Endothelial cell of umbilical vein (primary cell): ENCODE results near the gene GEMIN5.

ENCODE experiments used
- CTCF ChIP-seq, 2 donors: IDR thresholded peaks; 1 replicate in 1 of 2; 2 replicates in 1 of 2; pipeline ENCODE4 v1.5.1; 2011; ENCODE audit warnings: low read length in 2 of 2, mild to moderate bottlenecking in 2 of 2, moderate library complexity in 2 of 2, control low read depth in 1 of 2, inconsistent platforms in 1 of 2, low read depth in 1 of 2; ENCODE audit not compliant: insufficient read depth in 1 of 2; ENCODE audit errors: extremely low read depth in 1 of 2
- EZH2 ChIP-seq: IDR thresholded peaks from 2 replicates; pipeline ENCODE4 v1.6.1; 2012; ENCODE audit warnings: borderline replicate concordance, low read depth, mild to moderate bottlenecking, moderate library complexity, low read length, inconsistent platforms; ENCODE audit not compliant: severe bottlenecking
- GATA2 ChIP-seq: IDR thresholded peaks from 2 replicates; pipeline ENCODE4 v1.7.0; 2011; ENCODE audit warnings: low read depth, mild to moderate bottlenecking, moderate library complexity, mixed read lengths, low read length; ENCODE audit not compliant: insufficient read length, insufficient read depth
- JUN ChIP-seq: IDR thresholded peaks from 2 replicates; pipeline ENCODE4 v1.6.1; 2011; ENCODE audit warnings: borderline replicate concordance, low read depth; ENCODE audit not compliant: insufficient read length, insufficient read depth
- MAX ChIP-seq: IDR thresholded peaks from 2 replicates; pipeline ENCODE4 v1.6.1; 2011; ENCODE audit not compliant: insufficient read depth, insufficient read length
- MYC ChIP-seq: IDR thresholded peaks from one replicate; pipeline ENCODE4 v1.6.1; 2011; ENCODE audit warnings: mild to moderate bottlenecking, low read depth, low read length
- POLR2A ChIP-seq: IDR thresholded peaks from 2 replicates; pipeline ENCODE4 v1.6.1; 2012; ENCODE audit warnings: low read depth, mild to moderate bottlenecking, control low read depth, low read length
- POLR2AphosphoS5 ChIP-seq: IDR thresholded peaks from 2 replicates; pipeline ENCODE4 v1.6.1; 2012; ENCODE audit warnings: low read depth, mild to moderate bottlenecking, control low read depth, low read length, moderate library complexity; ENCODE audit not compliant: insufficient read depth

GRCh38 chr5:154863291-154864080 is 74.5 kb downstream of the GEMIN5 start:
- TF ChIP-seq CTCF (IDR thresholded peaks at IDR 0.05; ENCODE audit: extremely low read depth in 1 of 2, insufficient read depth in 1 of 2, low read depth in 1 of 2, low read length in 2 of 2) (no peak), POLR2A (no peak), GATA2 (no peak), JUN (no peak), EZH2 (no peak), POLR2AphosphoS5 (no peak), MAX (no peak), MYC (no peak)
